Nephron (organoid): ENCODE results near the gene ICAM2.
"Not testable (repeated sequence)": the region's sequence is repeated elsewhere in the genome, so short reads cannot be mapped to it uniquely, and the experiment has no call there.

Experiments
- H3K27ac Mint-ChIP-seq, 3 experiments: 2 replicates each; pipeline ENCODE4 v1.8.0; 2020; ENCODE audit warnings: mixed read lengths in 3 of 3, mild to moderate bottlenecking in 2 of 3, moderate library complexity in 1 of 3
- H3K27me3 Mint-ChIP-seq: 2 replicates; pipeline ENCODE4 v1.8.0; 2021; ENCODE audit warnings: low read depth, mild to moderate bottlenecking, moderate library complexity, mixed read lengths
- H3K36me3 Mint-ChIP-seq: 2 replicates; pipeline ENCODE4 v1.8.0; 2020; ENCODE audit warnings: low read depth, mixed read lengths
- H3K4me1 Mint-ChIP-seq: 2 replicates; pipeline ENCODE4 v1.8.0; 2020; ENCODE audit warnings: mixed read lengths
- H3K4me3 Mint-ChIP-seq, 3 experiments: 2 replicates each; pipeline ENCODE4 v1.8.0; 2020; ENCODE audit warnings: mild to moderate bottlenecking in 3 of 3, mixed read lengths in 3 of 3, moderate library complexity in 2 of 3
- H3K9me3 Mint-ChIP-seq: 2 replicates; pipeline ENCODE4 v1.8.0; 2020; ENCODE audit warnings: mixed read lengths
- TF ChIP-seq, protein P1 (sequence below), 3 experiments: fragments of 200-600 bp; sonication (generic); IDR thresholded peaks; one replicate each; pipeline ENCODE4 v1.5.0; 2021; ENCODE audit warnings: antibody characterized with exemption in 3 of 3; ENCODE audit not compliant: unreplicated experiment in 3 of 3

ICAM2 gene

DNA sequence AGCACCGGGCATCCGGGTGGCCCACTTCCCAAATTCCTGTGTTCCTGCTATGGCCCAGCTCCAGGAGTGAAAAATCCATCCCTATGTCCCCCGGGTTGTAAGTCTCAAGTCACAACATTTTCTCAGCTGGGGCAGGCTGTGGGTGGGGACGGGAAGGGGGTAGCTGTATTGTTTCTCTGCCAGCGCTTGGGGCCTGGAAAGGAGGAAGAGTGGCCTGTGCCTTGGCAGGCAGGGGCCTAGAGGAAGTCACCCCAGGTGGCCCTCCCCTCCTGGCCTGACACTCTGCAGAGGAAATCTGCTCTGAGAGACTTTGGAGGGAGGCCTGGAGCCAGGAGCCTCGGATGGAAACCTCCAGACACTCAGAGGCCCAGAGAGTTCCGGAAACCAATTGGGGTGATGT lies 37.1 kb downstream of the ICAM2 start:
- H3K27me3 Mint-ChIP-seq: peaks cover 3% of the 10 kb centered on the region

DNA sequence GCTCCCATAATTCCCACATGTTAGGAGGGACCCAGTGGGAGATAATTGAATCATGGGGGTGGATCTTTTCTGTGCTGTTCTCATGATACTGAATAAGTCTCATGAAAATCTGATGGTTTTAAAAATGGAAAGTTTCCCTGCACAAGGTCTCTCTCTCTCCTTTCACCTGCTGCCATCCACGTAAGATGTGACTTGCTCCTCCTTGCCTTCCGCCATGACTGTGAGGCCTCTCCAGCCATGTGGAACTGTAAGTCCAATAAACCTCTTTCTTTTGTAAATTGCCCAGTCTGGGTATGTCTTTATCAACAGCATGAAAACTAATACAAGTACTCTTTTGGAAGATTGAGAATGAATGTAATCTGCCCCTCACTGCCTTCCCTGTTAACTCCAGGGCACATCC lies 37.8 kb downstream of the ICAM2 start:
- H3K27ac Mint-ChIP-seq: peak overlapping the region in 2 of 3 experiments; percentile 2 to 16
- not testable (repeated sequence) for H3K4me3 Mint-ChIP-seq

More for the DNA sequence above, 37.1 kb downstream of the ICAM2 start:
- H3K27ac Mint-ChIP-seq: peak overlapping the region in 1 of 3 experiments; percentile 74
- no peak overlapping the region for H3K4me3 Mint-ChIP-seq
- peaks cover 17% of the 10 kb centered on the region for H3K4me1 Mint-ChIP-seq
- TF ChIP-seq, protein P1, sequence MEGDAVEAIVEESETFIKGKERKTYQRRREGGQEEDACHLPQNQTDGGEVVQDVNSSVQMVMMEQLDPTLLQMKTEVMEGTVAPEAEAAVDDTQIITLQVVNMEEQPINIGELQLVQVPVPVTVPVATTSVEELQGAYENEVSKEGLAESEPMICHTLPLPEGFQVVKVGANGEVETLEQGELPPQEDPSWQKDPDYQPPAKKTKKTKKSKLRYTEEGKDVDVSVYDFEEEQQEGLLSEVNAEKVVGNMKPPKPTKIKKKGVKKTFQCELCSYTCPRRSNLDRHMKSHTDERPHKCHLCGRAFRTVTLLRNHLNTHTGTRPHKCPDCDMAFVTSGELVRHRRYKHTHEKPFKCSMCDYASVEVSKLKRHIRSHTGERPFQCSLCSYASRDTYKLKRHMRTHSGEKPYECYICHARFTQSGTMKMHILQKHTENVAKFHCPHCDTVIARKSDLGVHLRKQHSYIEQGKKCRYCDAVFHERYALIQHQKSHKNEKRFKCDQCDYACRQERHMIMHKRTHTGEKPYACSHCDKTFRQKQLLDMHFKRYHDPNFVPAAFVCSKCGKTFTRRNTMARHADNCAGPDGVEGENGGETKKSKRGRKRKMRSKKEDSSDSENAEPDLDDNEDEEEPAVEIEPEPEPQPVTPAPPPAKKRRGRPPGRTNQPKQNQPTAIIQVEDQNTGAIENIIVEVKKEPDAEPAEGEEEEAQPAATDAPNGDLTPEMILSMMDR (IDR thresholded peaks at IDR 0.05; ENCODE audit: unreplicated experiment in 3 of 3): no peak
- H3K36me3 Mint-ChIP-seq: no peaks in the 10 kb centered on the region
- H3K9me3 Mint-ChIP-seq: peaks cover 14% of the 10 kb centered on the region

GRCh38 chr17:63978272-63979200 lies 41.9 kb downstream of the ICAM2 start:
- TF ChIP-seq, protein P1 (IDR thresholded peaks at IDR 0.05; ENCODE audit: unreplicated experiment in 3 of 3): no peak
- Mint-ChIP-seq H3K4me3 (no peak overlapping the region), H3K36me3 (no peaks in the 10 kb centered on the region), H3K27ac (no peak overlapping the region), H3K4me1 (peaks cover 18% of the 10 kb centered on the region), H3K27me3 (peaks cover 14% of the 10 kb centered on the region), H3K9me3 (peaks cover 14% of the 10 kb centered on the region)

More for the DNA sequence above, 37.8 kb downstream of the ICAM2 start:
- H3K36me3 Mint-ChIP-seq, H3K27me3 Mint-ChIP-seq: not testable (repeated sequence)
- H3K4me1 Mint-ChIP-seq: peaks cover 17% of the 10 kb centered on the region
- H3K9me3 Mint-ChIP-seq: peaks cover 14% of the 10 kb centered on the region

GRCh38 chr17:63976702-63977101 lies 43.7 kb downstream of the ICAM2 start:
- TF ChIP-seq, protein P1 (IDR thresholded peaks at IDR 0.05; ENCODE audit: unreplicated experiment in 3 of 3): no peak
- Mint-ChIP-seq H3K27ac (no peak overlapping the region), H3K4me1 (peaks cover 18% of the 10 kb centered on the region), H3K4me3 (no peak overlapping the region), H3K9me3 (peaks cover 3% of the 10 kb centered on the region), H3K27me3 (peaks cover 14% of the 10 kb centered on the region), H3K36me3 (no peaks in the 10 kb centered on the region)

GRCh38 chr17:63975541-63976092 lies 44.8 kb downstream of the ICAM2 start:
- peak overlapping the region in 1 of 3 experiments; percentile 43 for H3K27ac Mint-ChIP-seq
- H3K36me3 Mint-ChIP-seq: no peaks in the 10 kb centered on the region
- peaks cover under 1% of the 10 kb centered on the region for H3K9me3 Mint-ChIP-seq
- H3K4me1 Mint-ChIP-seq: peaks cover 15% of the 10 kb centered on the region
- H3K4me3 Mint-ChIP-seq: no peak overlapping the region
- H3K27me3 Mint-ChIP-seq: peaks cover 14% of the 10 kb centered on the region
- TF ChIP-seq, protein P1 (IDR thresholded peaks at IDR 0.05; ENCODE audit: unreplicated experiment in 3 of 3): no peak

DNA sequence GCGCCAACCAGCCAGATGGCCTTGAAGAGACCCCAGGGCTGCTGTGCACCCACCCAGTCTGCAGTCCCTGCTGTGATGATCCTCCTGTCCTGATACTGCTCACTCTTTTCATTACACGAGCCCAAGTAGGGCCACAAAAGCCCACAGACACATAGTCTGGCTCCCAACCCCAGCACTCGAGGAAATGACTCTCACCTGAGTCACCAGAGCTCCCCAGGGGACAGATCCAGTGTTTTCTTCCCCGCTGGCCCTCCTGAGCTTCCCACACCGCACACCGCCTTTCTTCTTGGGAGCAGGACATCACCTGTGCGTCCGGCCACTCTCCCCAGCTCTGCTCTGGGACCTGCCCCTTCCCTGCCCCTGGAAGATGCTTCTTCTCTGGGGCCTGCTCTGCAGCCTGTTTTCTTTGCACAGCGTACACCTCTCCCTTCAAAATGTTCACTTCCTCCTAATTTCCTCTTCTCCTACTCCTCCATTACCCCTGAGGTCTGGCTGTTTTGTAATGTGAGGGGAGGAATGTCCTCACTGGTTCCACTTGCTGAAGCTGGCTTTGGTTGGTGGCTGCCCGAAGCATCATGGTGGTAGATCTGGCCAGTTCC lies 45.7 kb downstream of the ICAM2 start:
- peaks cover 11% of the 10 kb centered on the region for H3K27me3 Mint-ChIP-seq
- no peaks in the 10 kb centered on the region for H3K36me3 Mint-ChIP-seq

More for the DNA sequence above, 45.7 kb downstream of the ICAM2 start:
- Mint-ChIP-seq H3K4me3 (no peak overlapping the region), H3K4me1 (peaks cover 12% of the 10 kb centered on the region), H3K27ac (no peak overlapping the region), H3K9me3 (no peaks in the 10 kb centered on the region)
- TF ChIP-seq, protein P1 (IDR thresholded peaks at IDR 0.05; ENCODE audit: unreplicated experiment in 3 of 3): no peak
